GM21447 (cell line): ENCODE data around the gene HMGCL.
"Not testable (repeated sequence)": the region's sequence is repeated elsewhere in the genome, so short reads cannot be mapped to it uniquely, and the experiment has no call there.

Source experiments
- ATAC-seq: cut with Tn5 transposase; IDR thresholded peaks from one replicate; pipeline ENCODE4 v1.9.1; 2021; ENCODE audit not compliant: unreplicated experiment

The HMGCL gene

GRCh38 chr1:23799570-23800399 is 25.4 kb downstream of the HMGCL start:
- peak; percentile 13 for ATAC-seq

GRCh38 chr1:23799255-23799569 is 26.0 kb downstream of the HMGCL start:
- no peak for ATAC-seq

DNA sequence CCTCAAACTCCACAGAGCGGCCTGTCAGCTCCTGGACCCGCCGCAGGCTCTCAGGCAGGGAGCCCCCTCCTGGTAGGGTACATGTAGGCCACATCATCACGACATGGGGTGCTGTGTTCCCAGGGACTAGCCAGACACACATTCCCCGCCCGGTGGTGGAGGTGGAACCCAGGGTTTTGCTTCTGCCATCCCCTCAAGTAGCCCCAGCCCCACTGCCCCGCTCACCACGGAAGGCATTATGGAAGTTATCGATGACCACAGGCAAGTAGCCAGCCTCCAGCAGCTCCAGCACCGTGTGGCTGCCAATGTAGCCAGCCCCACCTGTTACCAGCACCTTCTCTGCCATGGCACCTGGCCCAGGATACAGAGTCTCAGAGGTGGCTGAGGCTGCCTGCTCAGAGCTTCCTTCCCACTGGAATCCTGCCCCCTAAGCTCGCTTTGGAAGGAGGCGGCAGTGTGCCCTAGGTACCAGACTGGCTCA is 26.5 kb downstream of the HMGCL start:
- no peak for ATAC-seq

GRCh38 chr1:23797478-23798448 is 27.5 kb downstream of the HMGCL start:
- no peak for ATAC-seq

DNA sequence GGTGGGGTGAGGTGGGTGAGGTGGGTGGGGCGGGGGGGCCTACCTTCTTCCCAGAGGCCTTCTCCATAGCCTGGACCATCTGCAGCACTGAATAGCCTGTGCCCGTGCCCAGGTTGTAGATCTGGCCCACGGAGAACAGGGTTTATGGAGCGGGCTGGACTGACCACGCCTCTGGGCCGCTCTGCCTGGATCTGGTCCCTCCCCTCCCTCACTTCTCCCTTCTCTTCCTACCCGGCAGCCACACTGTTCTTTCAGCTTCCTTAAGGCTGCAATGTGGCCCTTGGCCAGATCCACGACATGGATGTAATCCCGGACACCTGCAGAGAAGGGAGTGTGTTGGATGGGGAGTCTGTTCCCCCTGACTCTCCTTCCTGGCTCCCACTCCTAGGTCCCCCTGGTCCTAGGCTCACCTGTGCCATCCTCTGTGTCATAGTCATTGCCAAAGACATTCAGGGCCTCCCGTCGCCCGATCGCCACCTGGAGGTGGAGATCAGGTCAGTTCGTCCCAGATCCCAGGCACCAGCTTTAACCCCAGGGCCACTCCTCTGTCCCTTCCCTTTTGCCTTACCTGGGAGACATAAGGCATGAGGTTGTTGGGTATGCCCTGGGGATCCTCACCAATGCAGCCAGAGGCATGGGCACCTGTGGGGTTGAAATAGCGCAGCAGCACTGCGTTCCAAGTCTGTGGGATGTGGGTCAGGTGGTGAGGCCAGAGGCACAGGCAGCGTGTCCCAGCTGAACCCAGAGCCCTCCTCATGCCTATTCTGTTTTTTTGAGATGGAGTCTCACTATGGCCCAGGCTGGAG is 28.6 kb downstream of the HMGCL start:
- no peak for ATAC-seq

DNA sequence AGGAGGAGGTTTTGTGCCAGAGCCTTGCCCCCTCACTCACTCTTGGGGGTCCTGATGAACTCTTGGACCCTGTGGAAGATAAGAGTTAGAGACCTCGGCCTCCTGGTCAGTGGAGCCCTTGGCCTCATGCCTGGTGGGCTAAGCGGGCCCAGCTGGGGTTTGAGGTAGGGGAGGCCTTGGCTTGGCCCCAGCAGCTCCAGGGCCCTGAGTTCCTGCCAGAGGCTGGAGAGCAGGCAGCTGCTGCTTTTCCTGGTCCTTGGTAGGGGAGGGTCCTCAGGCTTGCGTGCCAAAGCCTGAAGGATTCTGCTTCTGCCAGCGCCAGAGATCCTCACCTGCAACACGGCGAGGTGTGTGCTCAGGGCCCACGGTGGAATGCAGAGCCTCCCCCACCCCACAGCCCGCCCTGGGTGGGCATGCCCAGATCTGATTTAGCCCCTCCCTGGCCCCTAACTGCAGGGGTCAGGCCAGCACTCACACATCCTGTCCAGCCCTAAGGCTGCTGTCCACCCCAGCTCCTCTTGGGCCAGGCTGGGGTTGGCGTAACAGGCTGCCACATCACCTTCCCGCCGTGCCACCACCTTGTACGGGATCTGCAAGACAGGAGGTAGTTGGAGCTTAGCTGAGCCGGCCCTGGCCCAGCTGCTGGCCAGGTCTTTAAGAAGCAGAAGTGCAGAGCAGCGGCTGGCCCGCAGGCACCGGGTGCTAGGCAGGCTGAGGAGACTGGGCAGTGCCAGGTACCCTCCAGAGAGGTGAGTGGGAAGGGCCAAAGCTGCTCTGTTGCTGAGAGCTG is 29.4 kb downstream of the HMGCL start:
- ATAC-seq = no peak

DNA sequence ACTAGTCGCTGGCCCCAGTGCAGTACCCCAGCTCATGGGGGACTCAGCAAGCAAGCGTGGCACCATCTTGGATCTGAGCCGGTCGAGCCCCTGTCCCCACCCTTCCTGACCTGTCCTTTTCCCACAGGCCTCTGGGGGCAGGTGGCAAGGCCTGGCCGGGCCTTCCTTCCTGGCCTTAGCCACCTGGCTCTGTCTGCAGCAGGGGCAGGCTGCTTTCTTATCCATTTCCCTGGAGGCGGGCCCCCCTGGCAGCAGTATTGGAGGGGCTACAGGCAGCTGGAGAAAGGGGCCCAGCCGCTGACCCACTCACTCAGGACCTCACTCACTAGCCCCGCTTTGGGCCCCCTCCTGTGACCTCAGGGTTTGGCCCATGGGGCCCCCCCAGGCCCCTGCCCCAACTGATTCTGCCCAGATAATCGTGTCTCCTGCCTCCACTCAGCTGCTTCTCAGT is 30.5 kb downstream of the HMGCL start:
- not testable (repeated sequence) for ATAC-seq

DNA sequence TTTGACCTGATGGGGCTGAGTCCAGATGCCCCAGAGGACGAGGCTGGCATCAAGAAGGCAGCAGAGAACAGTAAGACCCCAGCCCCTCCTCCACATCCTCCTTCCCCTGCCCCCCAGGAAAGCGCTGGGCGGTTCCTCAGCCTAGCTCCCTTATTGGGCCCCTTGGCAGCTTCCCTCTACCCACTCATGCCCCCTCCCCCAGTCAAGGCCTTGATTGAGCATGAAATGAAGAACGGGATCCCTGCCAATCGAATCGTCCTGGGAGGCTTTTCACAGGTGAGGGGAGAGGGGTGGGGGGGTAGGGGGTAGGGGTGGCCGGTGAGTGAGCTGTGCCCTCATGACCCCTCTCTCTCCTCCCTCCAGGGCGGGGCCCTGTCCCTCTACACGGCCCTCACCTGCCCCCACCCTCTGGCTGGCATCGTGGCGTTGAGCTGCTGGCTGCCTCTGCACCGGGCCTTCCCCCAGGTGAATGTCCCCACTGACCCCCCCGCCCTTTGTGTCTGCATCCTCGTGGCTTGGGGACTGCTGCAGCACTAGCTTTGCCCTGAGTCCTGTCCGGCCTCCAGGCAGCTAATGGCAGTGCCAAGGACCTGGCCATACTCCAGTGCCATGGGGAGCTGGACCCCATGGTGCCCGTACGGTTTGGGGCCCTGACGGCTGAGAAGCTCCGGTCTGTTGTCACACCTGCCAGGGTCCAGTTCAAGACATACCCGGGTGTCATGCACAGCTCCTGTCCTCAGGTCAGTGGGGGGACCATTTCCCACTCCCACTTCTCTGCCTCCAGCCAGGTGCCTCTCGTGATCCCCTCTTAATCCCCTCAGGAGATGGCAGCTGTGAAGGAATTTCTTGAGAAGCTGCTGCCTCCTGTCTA is 31.1 kb downstream of the HMGCL start:
- no peak for ATAC-seq

DNA sequence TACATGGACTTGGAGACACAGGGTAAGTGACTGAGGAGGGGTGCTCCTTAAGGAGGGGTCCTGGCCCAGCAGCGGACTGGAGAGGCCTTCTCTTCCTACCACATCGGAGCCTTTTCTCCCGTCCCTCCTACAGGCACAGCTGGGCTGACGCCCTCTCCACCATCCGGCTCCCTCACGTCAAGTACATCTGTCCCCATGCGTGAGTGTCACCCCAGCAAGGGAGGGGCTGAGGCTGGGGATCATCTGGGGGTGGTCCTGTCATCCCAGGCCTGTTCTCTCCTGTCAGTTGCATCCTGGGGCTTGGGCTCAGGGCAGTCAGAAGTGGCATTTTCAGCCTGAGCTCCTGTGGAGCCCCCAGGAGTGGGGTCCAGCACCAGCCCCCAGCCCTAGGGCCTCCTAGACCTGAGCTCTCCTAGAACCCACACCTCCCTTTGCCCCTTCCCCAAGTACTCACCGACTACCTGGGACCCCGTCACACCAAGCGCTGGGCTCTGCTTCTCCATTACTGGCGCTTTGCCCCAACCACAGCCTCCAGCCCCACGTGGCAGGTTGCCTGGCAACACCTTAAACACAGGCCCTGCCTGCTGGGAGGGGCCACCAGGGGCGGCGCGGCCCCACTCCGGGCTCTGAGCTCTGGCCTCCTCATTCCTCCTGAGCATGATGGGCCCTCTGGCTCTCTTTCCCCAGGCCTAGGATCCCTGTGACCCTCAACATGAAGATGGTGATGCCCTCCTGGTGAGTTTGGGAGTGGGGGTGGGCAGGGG is 32.0 kb downstream of the HMGCL start:
- no peak for ATAC-seq

GRCh38 chr1:23792151-23792945 is 32.9 kb downstream of the HMGCL start:
- ATAC-seq = no peak

DNA sequence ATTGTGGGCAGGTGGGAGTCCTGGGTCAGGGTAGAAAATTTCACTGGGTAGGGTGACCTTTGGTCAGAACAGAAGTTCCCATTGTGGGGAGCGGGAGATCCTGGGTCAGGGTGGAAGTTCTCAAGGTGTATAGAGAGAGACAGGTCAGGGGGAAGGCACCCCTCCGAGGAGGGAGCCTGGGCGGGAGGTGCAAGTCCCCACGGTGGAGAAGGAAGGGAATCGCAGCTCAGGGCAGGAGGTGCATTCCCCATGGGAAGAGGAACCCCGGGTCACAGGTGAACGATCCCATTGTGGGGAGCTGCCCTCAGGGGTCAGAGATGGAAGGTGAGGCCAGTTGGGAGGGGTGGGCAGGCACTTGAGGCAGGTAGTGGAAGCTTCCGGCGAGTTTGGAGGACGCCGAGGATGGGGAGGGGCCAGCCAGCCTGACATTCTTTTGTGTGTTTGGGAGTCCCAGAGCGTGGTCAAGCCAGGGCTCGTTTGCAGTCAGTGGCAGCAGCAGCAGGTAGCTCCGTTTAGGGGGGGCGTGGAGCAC is 33.6 kb downstream of the HMGCL start:
- no peak for ATAC-seq

DNA sequence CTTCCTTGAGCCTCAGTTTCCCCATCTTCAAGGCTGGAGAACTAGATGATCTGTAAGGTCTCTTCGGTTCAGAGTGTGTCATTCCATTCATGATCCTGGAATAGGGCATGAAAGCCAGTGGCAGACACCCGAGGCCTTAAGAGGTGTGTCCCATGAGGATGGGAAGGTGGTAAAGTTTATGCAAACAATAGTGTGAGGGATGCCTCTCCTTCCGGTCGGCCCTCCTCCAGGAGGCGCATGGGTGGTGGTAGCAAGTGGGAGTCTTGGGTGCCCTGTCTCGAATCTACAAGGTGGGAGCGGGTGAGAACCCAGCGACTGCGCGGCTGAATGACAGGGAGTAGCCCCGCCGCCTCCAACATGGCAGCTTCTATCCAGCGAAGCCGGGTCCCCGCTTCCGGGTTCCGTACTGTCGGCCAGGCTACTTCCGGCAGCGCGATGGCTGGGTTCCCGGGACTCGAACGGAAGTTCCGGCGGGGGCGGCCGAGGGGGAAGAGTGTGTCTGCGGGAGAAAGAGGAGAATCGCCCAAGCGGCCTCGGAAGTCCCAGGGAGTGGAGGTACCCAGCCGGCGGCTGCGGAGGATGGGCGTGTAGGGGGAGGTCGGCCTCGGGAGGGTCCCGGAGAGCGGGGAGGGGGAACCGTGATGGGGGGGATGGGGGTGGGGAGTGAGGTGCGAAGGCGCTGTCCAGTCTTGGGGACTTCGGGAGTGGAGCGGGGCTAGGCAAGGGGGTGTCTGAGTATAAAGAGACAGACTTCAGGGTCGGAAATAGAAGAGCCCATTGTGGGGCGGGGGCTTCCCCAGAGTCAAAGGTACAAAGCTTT is 34.3 kb downstream of the HMGCL start, which contains the start of gene LYPLA2:
Gene LYPLA2, plus strand, starts transcription at position 450 of the 820 bp plus-strand sequence. CDS start 1,538 bp downstream, outside the sequence.
- ATAC-seq = peak; percentile 76

DNA sequence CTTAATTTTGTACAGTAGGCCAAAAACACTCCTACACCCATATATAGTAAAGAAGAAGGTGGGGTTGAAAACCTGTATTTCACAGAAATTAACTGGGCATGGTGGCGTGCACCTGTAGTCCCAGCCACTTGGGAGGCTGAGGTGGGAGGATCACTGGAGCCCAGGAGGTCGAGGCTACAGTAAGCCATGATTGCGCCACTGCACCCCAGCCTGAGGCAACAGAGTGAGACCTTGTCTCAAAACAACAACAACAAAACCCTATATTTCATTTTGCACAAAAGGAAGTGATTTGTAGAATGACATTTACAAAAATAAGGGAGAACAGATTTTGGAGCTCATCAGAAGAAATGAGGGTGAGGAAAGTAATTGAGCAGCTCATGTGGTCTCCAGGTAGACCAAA is 36.5 kb downstream of the HMGCL start:
- ATAC-seq = no peak

DNA sequence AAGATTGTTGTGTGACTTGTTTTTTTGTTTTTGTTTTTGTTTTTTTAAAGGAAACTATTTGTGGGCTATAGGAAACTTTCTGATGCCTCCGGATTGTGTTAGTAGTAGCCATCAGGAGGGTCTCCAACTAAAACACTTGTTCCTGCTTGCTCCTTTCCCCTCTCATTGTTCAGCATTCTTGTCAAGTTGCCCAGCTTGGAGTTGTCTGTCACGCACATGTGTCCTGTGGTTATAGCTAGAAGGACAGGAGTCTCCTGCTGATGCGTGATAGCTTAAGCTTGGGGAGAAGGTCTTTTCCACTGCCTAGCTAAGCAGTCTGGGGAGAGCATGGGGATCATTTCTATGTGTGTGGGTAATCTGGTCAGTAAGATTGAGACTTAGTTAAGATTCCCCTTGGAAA is 37.5 kb downstream of the HMGCL start:
- no peak for ATAC-seq

- ATAC-seq = no peak
Measured at GRCh38 chr1:23784846-23785245, 40.4 kb downstream of the HMGCL start.

- ATAC-seq = not testable (repeated sequence)
Measured at GRCh38 chr1:23783141-23783540, 42.1 kb downstream of the HMGCL start.
